NCI-H524 treated with DMSO at 0.1 percent for 48 hours (cell line): ENCODE data around the gene DACH2.

ENCODE experiments used
- DNase-seq: peaks from one replicate; lab custom pipeline; 2025; lab: John Stamatoyannopoulos, UW

Gene DACH2

DNA sequence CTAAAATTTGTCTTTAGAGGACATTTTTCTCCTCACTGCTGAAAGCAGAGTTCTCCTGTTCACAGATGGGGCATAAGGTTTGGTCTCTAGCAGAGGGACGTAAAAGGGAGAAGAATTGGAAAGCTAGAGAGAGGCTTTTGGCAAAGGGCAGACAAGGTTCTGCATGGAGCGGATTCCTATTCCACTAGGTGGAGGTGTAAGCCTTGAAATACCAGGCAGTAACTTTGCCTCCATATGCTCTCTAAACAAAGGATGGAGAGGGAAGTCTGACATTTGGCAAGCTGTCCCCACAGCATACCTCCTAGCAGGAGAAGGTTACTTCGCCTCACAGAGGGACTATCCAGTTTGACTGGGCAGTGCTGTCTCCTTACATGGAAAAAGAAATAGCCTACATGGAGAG lies 174.7 kb downstream of the DACH2 start:
- DNase-seq, result no peak

- no peak for DNase-seq
Measured at GRCh38 chrX:86329174-86329573, 180.9 kb downstream of the DACH2 start.

- no peak for DNase-seq
Measured at GRCh38 chrX:86348669-86349068, 200.4 kb downstream of the DACH2 start.

DNA sequence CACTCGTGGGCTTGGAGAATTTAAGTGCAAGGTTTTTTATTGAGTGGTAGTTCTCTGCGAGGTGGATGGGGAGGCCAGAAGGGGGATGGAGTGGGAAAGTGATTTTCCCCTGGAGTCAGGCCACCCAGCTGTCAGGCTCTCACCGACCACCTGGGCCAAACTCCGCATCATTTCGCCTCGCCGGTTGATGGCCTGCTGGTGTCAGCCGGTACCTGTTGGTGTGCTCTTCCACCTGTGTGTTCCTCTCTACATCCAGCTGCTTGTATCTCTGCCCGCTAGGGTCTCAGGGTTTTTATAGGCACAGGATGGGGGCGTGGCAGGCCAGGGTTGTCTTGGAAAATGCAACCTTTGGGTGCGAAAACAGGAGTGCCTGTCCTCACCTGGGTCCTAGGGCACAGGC lies 200.9 kb downstream of the DACH2 start:
- DNase-seq, result no peak

DNA sequence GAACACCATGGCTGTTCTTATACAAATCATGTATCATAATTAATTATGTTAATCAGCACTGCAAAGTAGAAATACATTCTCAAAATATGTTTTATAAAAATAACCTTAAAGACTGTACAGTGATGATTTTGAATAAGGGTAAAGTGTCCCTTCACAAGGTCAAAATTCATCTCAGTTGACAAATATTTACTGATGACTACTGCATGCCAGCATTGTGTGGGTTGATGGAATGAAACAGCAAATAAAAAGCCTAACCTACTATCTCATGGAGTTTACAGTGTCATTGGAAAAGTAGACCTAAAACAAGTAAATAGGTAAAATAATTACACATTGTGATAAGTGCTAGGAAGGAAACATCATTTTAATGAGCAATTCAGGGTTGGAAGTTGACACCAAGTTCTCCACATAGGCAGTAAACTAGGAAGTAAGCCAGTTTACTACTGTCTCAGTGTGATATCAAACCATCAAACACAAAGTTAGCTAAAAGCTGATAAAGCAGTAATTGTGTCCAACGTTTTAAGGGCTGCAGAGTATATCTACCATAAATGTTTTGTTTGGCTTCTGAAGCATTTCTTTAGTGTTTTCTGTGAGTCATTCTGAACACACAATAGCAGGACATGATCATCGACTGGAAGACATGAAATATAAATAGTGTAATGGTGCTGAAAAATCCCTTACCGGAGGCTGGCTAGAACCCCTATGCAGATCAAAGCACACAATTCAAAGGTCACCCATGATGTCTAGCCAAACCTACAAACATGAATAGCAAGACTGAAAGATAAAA lies 221.8 kb downstream of the DACH2 start:
- no peak for DNase-seq

DNA sequence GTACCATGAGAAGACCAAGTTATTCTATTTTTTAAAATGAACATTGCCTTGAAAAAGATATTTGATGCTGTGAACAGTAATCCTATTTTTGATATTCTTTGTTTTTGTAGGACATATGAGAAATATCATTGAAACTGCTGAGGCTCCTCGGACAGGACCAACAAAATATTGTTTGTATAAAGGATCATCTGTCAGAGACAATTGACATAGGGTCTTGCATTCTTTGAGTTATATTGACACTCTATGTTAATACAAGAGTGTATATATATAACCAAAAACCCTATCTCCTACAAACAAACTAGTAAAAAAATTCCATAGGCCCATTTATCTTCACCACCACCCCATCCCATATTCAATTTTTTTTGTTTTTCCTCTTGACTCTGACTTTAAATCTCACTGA lies 222.7 kb downstream of the DACH2 start:
- DNase-seq, result no peak

DNA sequence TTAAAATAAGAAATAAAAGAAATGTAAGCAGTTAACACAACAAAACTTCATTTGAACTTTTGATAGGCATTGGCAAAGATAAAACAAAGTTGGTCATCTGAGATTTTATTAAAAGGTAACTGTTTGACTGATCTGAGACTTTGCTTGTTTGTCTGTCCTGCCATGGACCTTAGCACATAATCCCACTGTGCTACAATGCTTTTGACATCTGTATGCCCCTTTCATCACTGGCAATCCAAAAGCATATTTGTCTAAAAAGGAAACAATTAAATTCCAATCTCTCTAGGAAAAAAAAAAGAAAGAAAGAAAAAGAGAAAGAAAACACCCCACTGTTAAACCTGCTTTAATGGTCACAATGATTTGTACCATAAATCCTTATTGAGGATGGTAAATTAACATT lies 231.0 kb downstream of the DACH2 start:
- no peak for DNase-seq

- no peak for DNase-seq
Measured at GRCh38 chrX:86383681-86384540, 235.7 kb downstream of the DACH2 start.

- DNase-seq, result no peak
Measured at GRCh38 chrX:86407371-86407770, 259.1 kb downstream of the DACH2 start.

- no peak for DNase-seq
Measured at GRCh38 chrX:86421771-86422170, 273.5 kb downstream of the DACH2 start.

DNA sequence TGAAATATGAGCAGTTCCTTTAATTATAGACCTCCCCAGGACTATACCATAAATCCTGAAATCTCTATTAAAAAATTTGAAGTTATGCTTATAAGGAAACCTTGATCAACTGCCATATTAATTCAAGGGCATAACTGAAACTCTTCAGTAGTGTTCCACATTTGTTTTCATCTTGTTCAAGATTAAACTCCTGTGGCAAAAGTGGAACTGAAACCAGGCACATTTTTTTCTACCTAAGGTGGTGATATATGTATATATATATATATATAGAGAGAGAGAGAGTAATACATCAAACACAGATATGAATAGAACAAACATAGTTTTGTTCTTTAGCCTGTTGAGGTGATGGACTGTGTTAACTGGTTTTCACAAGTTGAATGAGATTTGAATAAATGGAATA lies 287.9 kb downstream of the DACH2 start:
- no peak for DNase-seq

DNA sequence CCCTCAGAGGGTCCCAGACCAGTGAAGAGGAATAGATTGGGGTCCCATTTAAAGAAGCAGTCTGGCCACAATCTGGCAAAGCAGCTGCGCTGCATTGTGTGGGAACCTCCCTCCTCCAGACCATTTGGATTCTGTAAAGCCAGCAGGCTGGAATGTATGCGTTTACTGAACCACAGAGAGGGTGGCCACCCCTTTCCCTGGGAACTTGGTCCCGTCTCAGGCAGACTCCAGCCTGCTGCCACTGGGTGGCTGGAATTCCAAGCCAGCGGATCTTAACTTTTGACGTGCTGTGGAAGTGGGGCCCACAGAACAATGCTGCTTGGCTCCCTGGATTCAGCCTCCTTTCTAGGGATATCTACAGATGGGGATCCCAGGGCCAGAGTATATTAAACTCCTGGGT lies 307.2 kb downstream of the DACH2 start:
- no peak for DNase-seq

GRCh38 chrX:86460760-86461159 lies 312.5 kb downstream of the DACH2 start:
- no peak for DNase-seq

GRCh38 chrX:86504297-86504696 lies 356.0 kb downstream of the DACH2 start:
- no peak for DNase-seq

- DNase-seq, result no peak
Measured at GRCh38 chrX:86507331-86507730, 359.1 kb downstream of the DACH2 start.

DNA sequence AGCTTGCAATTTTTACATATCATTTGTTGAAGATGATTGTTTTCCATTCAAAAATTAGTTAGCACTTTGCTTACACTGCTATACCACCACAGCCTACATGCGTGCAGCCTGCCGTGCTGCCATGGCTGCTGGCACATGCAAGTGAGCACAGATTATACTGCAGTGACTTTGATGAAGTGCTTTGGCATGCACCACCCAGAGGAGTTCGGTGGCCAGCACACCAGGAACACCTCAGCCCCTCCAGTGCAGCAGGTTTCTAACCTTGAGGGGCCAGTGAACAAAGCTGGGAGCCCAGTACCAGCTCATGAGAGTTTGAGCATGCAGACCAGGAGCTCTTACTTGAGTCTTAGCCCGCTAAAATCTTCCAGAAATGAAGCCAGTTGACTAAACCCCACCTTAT lies 431.5 kb downstream of the DACH2 start:
- no peak for DNase-seq

GRCh38 chrX:86604607-86605006 lies 456.4 kb downstream of the DACH2 start:
- DNase-seq, result no peak

- DNase-seq, result no peak
Measured at GRCh38 chrX:86696951-86697350, 548.7 kb downstream of the DACH2 start.

DNA sequence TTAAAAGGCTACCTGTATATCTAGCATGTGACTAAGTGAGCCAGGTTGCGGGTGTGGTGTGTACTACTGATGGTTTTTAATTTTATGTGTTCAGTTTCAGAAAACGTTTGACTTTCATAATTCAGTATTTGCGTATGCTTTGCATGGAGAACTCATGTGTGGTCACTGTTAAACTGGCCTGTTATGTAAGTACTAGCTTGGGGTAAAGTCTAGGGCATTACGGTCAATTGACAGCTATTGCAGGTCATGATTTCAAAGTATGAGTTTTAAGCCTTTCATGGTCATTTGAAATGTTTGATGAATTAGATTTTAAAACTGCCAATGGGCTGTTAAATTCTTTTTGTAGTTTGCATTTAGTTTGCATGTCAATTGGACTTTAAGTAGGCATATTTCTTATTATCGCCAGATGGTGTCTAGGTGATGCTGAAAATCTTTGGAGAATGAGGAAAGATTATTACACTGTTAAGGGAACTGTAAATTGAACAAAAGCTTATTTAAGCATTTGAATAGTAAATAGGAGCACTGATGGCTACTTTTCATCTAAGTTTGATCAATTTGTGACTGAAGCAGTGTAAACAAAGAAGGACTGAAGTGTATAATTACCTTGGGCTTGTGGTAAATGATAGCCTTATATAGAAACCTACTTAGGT lies 563.4 kb downstream of the DACH2 start:
- no peak for DNase-seq

DNA sequence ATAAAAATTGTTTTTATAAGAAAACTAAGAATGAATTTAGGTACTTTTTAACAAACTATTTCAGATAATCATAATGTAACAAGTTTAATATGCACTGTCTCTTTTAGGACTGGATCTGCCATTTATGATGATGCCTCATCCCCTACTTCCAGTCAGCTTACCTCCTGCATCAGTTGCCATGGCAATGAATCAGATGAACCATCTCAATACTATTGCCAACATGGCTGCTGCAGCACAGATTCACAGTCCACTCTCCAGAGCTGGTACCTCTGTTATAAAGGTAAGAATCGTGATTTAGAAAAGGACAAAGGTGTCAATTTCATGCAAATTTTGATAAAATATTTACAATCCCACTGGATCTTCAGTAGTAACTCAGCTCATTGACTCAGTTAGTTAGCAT lies 566.2 kb downstream of the DACH2 start:
- DNase-seq, result no peak

GRCh38 chrX:86724277-86724676 lies 576.0 kb downstream of the DACH2 start:
- no peak for DNase-seq

- DNase-seq, result no peak
Measured at GRCh38 chrX:86747091-86747490, 598.8 kb downstream of the DACH2 start.

- no peak for DNase-seq
Measured at GRCh38 chrX:86805241-86805640, 657.0 kb downstream of the DACH2 start.
